22Rv1 (cell line): ENCODE measurements around the gene ZNF132.

Experiments used
- H3K27ac ChIP-seq: fragments of 450-650 bp; 2 replicates; pipeline ENCODE4 v1.5.1; 2017
- CTCF ChIP-seq: fragments of 450-650 bp; IDR thresholded peaks from 2 replicates; pipeline ENCODE4 v1.5.1; 2017; ENCODE audit warnings: mild to moderate bottlenecking
- ZFX ChIP-seq: fragments of 450-650 bp; IDR thresholded peaks from 2 replicates; pipeline ENCODE4 v1.6.1; 2017; ENCODE audit warnings: antibody characterized with exemption, borderline replicate concordance

The ZNF132 gene

GRCh38 chr19:58396691-58397532, 43.0 kb downstream of the ZNF132 start:
- peak overlapping the region; percentile 82 for H3K27ac ChIP-seq

GRCh38 chr19:58395979-58396627, 43.9 kb downstream of the ZNF132 start:
- TF ChIP-seq ZFX, result no peak
- TF ChIP-seq CTCF, result no peak
- H3K27ac ChIP-seq, result peak overlapping the region; percentile 82

More at GRCh38 chr19:58396691-58397532, 43.0 kb downstream of the ZNF132 start:
- TF ChIP-seq ZFX, result no peak
- TF ChIP-seq CTCF, result no peak

- peak within 1 kb of the TSS; percentile 82 for H3K27ac ChIP-seq
- TF ChIP-seq CTCF (no peak), ZFX (no peak)
Measured at GRCh38 chr19:58395220-58395978, 44.6 kb downstream of the ZNF132 start, which contains the start of gene RNF225. TSS of gene RNF225 (plus strand) at chr19:58395656. CDS start at chr19:58396090, 434 bp downstream.

- peak overlapping the region; percentile 82 for H3K27ac ChIP-seq
Measured at GRCh38 chr19:58394821-58395219, 45.1 kb downstream of the ZNF132 start.

GRCh38 chr19:58393725-58394033, 46.3 kb downstream of the ZNF132 start:
- TF ChIP-seq CTCF (no peak), ZFX (no peak)
- H3K27ac ChIP-seq, result peak overlapping the region; percentile 82

More at GRCh38 chr19:58394821-58395219, 45.1 kb downstream of the ZNF132 start:
- TF ChIP-seq ZFX (no peak), CTCF (no peak)

- TF ChIP-seq CTCF, result no peak
- TF ChIP-seq ZFX, result no peak
- H3K27ac ChIP-seq, result peak overlapping the region; percentile 82
Measured at GRCh38 chr19:58392945-58393724, 46.8 kb downstream of the ZNF132 start.
